Activated CD8-positive, alpha-beta memory T cell treated with anti-CD3 and anti-CD28 coated beads for 36 hours (primary cell): ENCODE results near the gene TMPRSS6. TPM values are rescaled to one million over a fixed set of nuclear protein-coding genes. Genes with fewer than 3 reads are reported as not detected.

ENCODE experiments used
- CTCF ChIA-PET: fragments of 350-600 bp; sonication (Branson Sonifier 250); formaldehyde crosslinking; loops from one replicate; lab custom pipeline; 2021; ENCODE audit warnings: antibody characterized with exemption; lab: Charles Lee
- POLR2A ChIA-PET: fragments of 350-600 bp; sonication (Branson Sonifier 250); formaldehyde crosslinking; loops from one replicate; lab custom pipeline; 2021; ENCODE audit warnings: antibody characterized with exemption; lab: Charles Lee
- total RNA-seq, 2 experiments: library from RNA; stranded (reverse); gene quantifications; one replicate each; pipeline ENCODE4 v1.2.3, GENCODE V29; 2021

The TMPRSS6 gene
- total RNA-seq, 2 experiments from 2014 or later = 0.88 to 1.1 TPM

DNA sequence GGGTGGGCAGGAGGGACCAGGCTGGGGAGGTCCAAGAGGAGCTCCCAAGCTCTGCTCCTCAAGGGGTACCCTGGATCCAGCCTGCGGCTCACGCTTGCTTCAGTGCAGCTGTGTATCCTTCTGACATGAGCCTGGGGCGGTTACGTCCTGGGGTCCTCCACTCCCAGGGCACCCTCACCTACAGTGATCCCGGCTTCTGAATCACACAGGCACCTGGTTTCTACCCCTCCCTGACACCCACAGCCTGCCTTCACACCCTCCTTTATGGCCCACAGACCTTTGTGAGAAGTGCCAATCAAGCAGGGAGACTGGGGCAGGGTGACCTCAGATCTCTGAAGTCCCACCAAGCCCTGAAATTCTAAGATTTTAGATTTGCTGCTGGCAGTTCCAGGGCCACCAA is 88.5 kb downstream of the TMPRSS6 start:
- POLR2A ChIA-PET = no interaction called here

DNA sequence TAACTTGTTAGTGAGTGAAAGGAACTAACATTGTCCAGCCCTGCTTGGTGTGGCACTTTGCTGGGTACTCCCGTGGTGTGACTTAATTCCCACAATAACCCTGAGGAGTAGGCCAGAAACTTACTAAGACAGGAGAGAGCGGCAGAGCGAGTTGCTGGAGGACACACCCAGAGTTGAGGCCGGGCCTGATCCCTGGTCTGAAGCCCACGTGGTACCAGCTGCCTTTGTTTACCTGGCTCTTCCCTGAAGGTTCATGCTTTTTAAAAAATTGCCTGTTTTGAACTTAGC is 89.4 kb downstream of the TMPRSS6 start:
- ChIA-PET POLR2A (no interaction called here), CTCF (interaction anchor here (0.9 to 4.2 kb wide), 4 partner anchors 21 to 179 kb away, joined by 3 to 16 read pairs (median 6); no protein-coding TSS in a partner anchor)

More for the DNA sequence above, 88.5 kb downstream of the TMPRSS6 start:
- CTCF ChIA-PET = interaction anchor here (0.6 to 4.2 kb wide), 9 partner anchors 8 to 649 kb away, joined by 3 to 16 read pairs (median 3); no protein-coding TSS in a partner anchor

GRCh38 chr22:37019309-37020191 is 90.0 kb downstream of the TMPRSS6 start, which contains the start of the genes MPST and TST:
TSS of gene MPST (plus strand) at chr22:37019742. CDS start at chr22:37019837, 95 bp downstream.
TSS of gene TST (minus strand) at chr22:37019447. CDS start at chr22:37018732, 715 bp downstream.
- ChIA-PET POLR2A (interaction anchor here (0.7 to 1.0 kb wide), 2 partner anchors 42 to 466 kb away, joined by 3 read pairs; no protein-coding TSS in a partner anchor), CTCF (interaction anchor here (0.7 to 4.2 kb wide), 8 partner anchors 20 to 180 kb away, joined by 3 to 16 read pairs (median 4); no protein-coding TSS in a partner anchor)

DNA sequence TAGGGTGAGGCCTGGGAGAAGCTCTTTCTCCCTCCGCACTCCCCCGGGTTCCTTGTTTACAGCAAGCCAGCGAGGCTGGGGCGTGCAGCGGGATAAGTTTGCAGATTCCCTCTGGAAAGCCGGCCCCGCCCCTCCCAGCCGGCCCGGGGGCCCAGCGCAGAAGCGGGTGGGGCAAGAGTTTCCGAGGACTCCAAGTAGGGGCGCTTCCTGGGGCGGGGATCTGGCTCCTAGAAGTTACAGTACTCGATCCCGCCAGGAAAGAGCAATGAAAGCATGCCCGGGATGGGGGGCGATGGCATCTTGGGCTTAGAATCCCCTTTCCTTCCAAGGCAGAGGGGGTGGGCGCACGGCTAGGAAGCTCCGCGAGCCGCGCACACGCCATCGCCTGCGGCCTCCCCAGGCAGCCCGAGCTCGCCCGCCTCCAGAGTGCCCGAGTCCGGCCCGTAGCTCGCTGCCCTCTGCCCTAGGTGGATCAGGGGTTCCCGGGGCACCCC is 90.7 kb downstream of the TMPRSS6 start:
- ChIA-PET POLR2A (interaction anchor here (0.7 to 1.0 kb wide), 2 partner anchors 41 to 467 kb away, joined by 3 read pairs; no protein-coding TSS in a partner anchor), CTCF (interaction anchor here (0.7 to 2.3 kb wide), 5 partner anchors 20 to 181 kb away, joined by 3 to 8 read pairs (median 3); no protein-coding TSS in a partner anchor)

- CTCF ChIA-PET = interaction anchor here (0.9 to 2.3 kb wide), 5 partner anchors 19 to 181 kb away, joined by 3 to 8 read pairs (median 3); no protein-coding TSS in a partner anchor
- POLR2A ChIA-PET = interaction anchor here (1.0 kb wide), 1 partner anchor 40 kb away, joined by 3 read pairs; no protein-coding TSS in a partner anchor
These were observed 91.3 kb downstream of the TMPRSS6 start for GRCh38 chr22:37018086-37018814.

GRCh38 chr22:37017356-37017755 is 92.2 kb downstream of the TMPRSS6 start:
- POLR2A ChIA-PET = interaction anchor here (0.6 kb wide), 1 partner anchor 485 kb away, joined by 3 read pairs; no protein-coding TSS in a partner anchor

GRCh38 chr22:37016134-37016910 is 93.2 kb downstream of the TMPRSS6 start:
- POLR2A ChIA-PET = no interaction called here
- CTCF ChIA-PET = interaction anchor here (0.6 to 1.3 kb wide), 2 partner anchors 9 to 463 kb away, joined by 3 to 4 read pairs; no protein-coding TSS in a partner anchor

More at GRCh38 chr22:37017356-37017755, 92.2 kb downstream of the TMPRSS6 start:
- CTCF ChIA-PET = interaction anchor here (0.9 to 1.3 kb wide), 2 partner anchors 8 to 29 kb away, joined by 3 read pairs; no protein-coding TSS in a partner anchor

- ChIA-PET POLR2A (no interaction called here), CTCF (interaction anchor here (2.1 kb wide), 1 partner anchor 258 kb away, joined by 4 read pairs; no protein-coding TSS in a partner anchor)
These were observed 94.0 kb downstream of the TMPRSS6 start for GRCh38 chr22:37015587-37015878.

Other genes with a start within 250 kb of the TMPRSS6 start
- gene NCF4, start 248.7 kb downstream of the TMPRSS6 start, total RNA-seq = 1 to 10 TPM; 6.3 to 7.3 TPM
- gene CSF2RB, start 196.1 kb downstream of the TMPRSS6 start, total RNA-seq = under 1 TPM; 0.04 TPM
- gene TST, start 90.3 kb downstream of the TMPRSS6 start, total RNA-seq = 1 to 10 TPM; 5.0 to 6.0 TPM
- gene MPST, start 90.0 kb downstream of the TMPRSS6 start, total RNA-seq = 10 to 100 TPM; 20.6 to 20.9 TPM
- 10 to 100 TPM; 32.2 to 40.3 TPM for gene KCTD17, start 58.0 kb downstream of the TMPRSS6 start, total RNA-seq
- gene IL2RB, start 40.2 kb upstream of the TMPRSS6 start, total RNA-seq = 100 to 1,000 TPM; 288 to 289 TPM
- 1 to 10 TPM; 2.9 to 3.4 TPM for gene C1QTNF6, start 78.5 kb upstream of the TMPRSS6 start, total RNA-seq
- under 1 TPM; 0.46 to 0.65 TPM for gene SSTR3, start 102.8 kb upstream of the TMPRSS6 start, total RNA-seq
- gene RAC2, start 134.6 kb upstream of the TMPRSS6 start, total RNA-seq = 100 to 1,000 TPM; 498 to 521 TPM
- gene CYTH4, start 172.8 kb upstream of the TMPRSS6 start, total RNA-seq = 10 to 100 TPM; 16.3 to 16.4 TPM